NB4 (cell line): ENCODE results near the gene FLT4.

ENCODE experiments used
- CTCF ChIP-seq: IDR thresholded peaks from one replicate; pipeline ENCODE4 v1.5.1; 2012; ENCODE audit warnings: low read depth, low read length
- POLR2A ChIP-seq: IDR thresholded peaks from 2 replicates; pipeline ENCODE4 v1.6.1; 2011; ENCODE audit warnings: mild to moderate bottlenecking; ENCODE audit not compliant: insufficient read length; ENCODE audit errors: extremely low read depth

GRCh38 chr5:180598797-180599589 lies 50.4 kb downstream of the FLT4 start:
- no peak for TF ChIP-seq CTCF
- TF ChIP-seq POLR2A, result no peak
